GM21447 (cell line): ENCODE data around the gene L3MBTL3.

Source experiments
- ATAC-seq: cut with Tn5 transposase; IDR thresholded peaks from one replicate; pipeline ENCODE4 v1.9.1; 2021; ENCODE audit not compliant: unreplicated experiment

Gene L3MBTL3

DNA sequence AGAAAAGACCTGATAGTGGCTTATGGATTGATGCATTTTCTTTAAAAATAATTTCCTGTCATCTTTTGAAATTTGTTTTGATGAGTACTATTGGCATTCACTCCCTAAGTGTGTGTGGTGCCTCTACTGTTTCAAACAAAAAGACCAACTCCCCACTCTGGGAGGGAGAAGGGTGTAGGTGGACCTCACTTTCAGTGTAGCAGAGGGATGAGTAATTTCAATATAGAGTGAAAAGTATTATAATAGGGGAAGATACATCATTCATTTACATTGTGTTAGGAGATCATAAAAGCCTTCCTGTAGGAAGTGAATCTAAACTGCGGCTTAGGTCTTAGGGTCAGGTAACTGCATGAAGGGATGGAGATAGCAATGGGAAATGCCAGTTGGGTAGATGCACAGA, 158.0 kb downstream of the L3MBTL3 start:
- no peak for ATAC-seq

DNA sequence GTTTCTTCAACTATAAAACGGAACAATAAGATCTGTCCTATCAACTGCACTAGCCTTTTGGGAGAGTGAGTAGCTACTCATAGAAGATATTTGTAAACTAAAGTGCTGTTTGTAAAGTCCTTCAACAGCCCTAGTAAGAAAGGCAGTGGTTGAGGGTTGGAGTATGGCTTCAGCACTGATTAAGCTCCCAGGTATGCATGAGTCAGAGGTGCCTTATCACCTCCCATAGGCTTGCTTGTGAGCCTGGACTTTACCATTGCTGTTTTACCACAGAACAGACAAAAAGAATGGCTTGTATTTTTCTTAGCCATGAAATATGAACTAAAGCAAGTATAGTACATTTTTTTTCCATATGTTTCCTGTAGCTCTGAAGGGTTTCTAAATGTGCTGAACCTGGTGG, 160.3 kb downstream of the L3MBTL3 start:
- no peak for ATAC-seq

DNA sequence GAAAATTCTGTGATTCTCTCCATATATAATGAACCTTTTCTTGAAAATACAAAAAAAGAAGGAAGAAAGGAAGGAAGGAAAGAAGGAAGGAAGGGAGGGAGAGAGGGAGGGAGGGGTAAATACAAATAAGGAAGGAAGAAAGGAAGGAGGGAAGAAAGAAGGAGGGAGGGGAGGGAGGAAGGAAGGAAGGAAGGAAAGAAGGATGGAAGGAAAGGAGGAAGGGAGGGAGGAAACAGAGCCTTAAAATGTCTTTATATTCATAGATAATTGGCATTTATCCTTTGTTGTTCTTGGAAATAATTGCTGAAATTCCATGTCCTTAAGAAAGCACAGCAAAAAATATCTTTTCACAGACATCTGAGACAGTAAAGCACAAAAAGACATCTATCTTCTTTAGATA, 164.1 kb downstream of the L3MBTL3 start:
- no peak for ATAC-seq

DNA sequence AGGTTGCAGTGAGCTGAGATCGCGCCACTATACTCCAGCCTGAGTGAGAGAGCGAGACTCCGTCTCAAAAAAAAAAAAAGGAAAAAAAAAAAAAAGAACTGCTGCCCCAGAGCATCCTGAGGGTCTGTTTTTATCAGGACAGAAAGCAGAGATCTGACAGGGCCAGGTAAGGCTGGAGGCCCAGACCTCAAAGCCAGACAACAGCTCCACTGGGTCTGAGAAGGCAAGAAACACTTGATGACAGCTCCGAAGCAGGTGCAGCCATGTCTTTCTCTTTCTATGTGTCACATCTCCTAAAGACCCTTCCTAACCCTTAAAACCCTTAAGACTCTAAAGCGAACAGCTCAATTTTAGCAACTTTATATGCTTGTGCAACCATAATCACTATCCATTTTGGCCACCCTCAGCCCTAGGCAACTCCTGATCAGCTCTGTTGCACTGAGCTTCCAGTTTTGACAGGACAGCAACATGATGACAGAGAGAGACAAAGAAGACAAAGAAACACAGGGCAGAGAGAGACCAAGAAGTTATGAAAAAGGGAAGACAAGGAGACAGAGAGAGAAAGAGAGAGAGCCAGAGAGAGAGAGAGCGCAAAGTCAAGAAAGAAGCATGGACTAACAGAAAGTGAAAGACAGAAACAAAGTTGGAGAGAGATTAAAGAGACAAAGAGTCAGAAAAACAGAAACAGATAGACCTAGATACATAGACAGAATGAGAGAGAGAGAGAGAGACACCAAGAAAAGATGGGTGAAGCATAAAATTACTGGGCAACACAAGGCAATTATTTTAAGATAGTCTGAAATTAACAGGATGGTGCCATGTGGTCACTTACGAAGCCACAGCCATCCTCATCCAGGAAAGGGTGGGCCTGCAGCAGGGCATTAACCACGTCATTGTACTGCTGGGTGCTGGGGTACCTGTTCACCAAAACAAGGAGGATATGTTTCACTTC, 165.2 kb downstream of the L3MBTL3 start:
- no peak for ATAC-seq

DNA sequence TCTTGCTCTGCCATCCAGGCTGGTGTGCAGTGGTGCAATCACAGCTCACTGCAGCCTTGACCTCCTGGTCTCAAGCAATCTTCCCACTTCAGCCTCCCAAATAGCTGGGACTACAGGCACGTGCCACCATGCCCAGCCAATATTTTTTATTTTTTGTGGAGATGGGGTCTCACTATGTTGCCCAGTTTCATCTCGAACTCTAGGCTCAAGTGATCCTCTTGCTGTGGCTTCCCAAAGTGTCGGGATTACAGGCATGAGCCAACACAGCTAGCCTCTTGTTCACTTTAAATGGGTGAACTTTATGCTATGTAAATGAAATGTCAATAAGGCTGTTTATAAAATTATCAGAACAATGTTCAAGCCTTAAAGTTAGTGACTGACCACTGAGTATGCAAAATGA, 167.3 kb downstream of the L3MBTL3 start:
- no peak for ATAC-seq

DNA sequence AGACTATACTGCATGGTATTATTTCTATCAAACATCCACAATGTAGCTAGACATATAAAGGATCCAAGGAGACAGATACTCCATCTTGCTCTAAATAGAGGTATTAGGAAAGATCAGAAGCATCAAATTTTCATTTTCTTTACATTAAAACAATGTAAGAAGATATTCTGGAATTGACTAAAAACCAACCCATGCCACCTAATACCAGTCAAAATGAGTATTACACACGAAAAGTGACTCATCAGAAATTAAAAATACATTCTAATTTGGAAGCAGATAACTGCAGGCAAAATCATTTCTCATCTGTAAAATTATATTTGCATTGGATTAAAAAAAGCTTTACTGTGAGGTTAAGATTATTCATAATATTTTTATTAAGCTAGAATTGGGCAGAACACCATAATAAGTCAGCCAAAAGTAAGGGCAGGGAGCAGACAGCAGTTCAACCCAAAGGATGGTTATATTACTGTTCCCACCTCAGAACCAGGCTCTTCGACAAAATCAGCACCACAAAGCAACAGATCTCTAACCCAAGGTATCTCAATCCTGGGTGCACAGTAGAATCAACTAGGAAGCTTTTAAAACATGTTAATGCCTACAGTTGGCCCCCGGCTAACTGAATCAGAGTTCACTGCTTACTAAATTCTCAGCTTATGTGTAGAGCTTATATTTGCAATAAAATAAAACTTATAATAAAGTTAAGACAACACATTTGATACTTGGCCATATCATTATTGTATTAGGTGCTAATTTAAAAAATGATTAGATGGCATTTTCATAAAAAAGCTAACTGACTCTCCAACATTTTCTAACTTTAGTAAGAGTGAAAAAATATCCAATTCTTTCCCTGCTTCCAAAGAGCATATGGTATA, 169.2 kb downstream of the L3MBTL3 start:
- ATAC-seq = no peak

DNA sequence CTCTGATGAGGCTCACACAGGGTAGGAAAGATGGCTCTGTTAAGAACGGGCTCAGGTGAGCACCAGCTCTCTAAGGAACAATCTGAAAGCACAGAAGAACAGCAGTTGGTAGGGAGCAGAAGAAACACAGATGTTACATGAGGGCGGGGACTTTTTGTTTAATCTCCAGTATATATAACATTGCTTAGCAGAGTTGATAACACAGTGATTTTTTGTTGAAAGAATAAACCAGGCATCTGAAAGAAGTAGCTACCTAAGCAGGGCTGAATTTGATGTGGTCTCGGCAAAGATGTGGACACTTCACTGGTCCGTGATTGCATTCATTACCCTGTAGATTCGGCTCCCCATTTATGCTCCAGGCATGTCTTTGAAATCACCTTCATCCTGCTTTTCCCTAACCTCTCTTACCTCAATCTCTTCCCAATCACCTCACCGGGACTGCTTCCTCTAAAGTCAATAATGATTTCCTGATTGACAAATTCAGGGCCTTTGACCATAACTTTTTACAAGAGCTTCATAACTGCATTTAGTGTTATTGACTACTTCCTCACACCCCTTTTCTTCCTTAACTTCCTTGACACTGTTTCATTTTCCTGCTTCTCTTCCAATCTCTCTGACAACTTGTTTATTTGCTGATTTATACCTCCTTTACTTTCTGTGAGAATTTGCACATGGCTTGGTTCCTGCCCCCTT, 170.0 kb downstream of the L3MBTL3 start:
- ATAC-seq = no peak

DNA sequence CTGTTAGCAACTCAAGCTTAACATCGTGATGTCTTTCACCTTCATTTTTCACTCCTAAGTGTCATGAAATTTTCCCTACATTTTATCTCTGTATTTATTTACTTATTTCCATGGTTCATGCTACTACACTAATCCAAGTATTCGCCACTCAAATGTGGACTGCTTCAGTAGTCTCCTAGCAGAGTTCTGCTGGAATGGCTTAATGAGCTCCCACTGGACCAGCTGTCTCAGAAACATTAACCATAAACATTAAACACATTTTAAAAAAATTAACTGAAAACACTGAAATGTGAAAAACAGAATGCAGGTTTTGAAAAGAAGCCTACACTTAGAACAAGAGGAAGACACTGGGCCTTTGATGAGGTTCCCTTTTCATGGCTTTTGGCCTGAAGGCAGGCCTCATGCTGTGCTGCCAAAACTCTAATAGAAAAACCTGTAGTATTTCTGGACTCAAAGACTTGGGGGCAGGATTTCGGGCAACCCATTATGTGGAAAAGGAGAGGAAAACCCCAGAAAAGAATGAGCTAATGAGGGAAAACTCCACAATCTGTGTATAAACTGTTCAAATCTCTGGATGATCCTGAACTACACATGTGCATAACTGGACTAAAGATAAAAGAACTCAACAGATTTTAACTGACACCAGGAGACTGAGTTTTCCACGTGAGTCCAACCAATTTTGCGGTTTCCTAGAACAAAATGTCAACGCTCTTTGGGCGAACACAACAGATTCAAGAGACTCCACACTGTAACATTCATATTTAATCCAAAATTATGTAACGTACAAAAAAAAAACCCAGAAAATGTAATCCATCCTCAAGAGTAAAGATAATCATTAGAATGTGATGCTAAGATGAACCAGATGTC, 171.4 kb downstream of the L3MBTL3 start:
- ATAC-seq = no peak
